Left lung (tissue), 10 donors: Measurements from ENCODE around the gene ILF2. TPM values are rescaled to one million over a fixed set of nuclear protein-coding genes. Genes with fewer than 3 reads are reported as not detected.
A peak's percentile ranks its signal among the peaks of the same experiment; 100 is the strongest.

Source experiments
- ATAC-seq: fragments of 200-7000 bp; cut with Tn5 transposase; one replicate; pipeline ENCODE4 v1.9.1; 2020; ENCODE audit warnings: moderate library complexity
- DNase-seq, 4 donors: peaks; one replicate each; pipeline ENCODE4 v3.0.0-alpha.2; 2013 to 2020
- H3K27ac ChIP-seq, 2 donors: fragments of 200-600 bp; sonication (generic) in 1 of 2; one replicate each; pipeline versions ENCODE4 v1.5.0 to v1.8.0; 2020 to 2021
- H3K27me3 ChIP-seq, 2 donors: fragments of 200-600 bp; sonication (generic) in 1 of 2; one replicate each; pipeline versions ENCODE4 v1.5.0 to v1.8.0; 2020 to 2021
- H3K36me3 ChIP-seq, 2 donors: fragments of 200-600 bp; sonication (generic) in 1 of 2; one replicate each; pipeline versions ENCODE4 v1.5.0 to v1.8.0; 2020 to 2021
- H3K4me1 ChIP-seq, 2 donors: fragments of 200-600 bp; one replicate each; pipeline ENCODE4 v1.8.0; 2021
- H3K4me3 ChIP-seq, 2 donors: fragments of 200-600 bp; sonication (generic) in 1 of 2; one replicate each; pipeline versions ENCODE4 v1.5.0 to v1.8.0; 2020 to 2021; ENCODE audit warnings: mild to moderate bottlenecking in 1 of 2
- H3K9me3 ChIP-seq, 2 donors: fragments of 200-600 bp; sonication (generic) in 1 of 2; one replicate each; pipeline versions ENCODE4 v1.5.0 to v1.8.0; 2020 to 2021
- CTCF ChIP-seq, 2 donors: fragments of 200-600 bp; sonication (generic) in 1 of 2; IDR thresholded peaks; one replicate each; pipeline versions ENCODE4 v1.5.0 to v1.8.0; 2021; ENCODE audit warnings: antibody characterized with exemption in 2 of 2
- intact Hi-C, 2 donors: fragments of 100-400 bp; cut with DNase I; formaldehyde crosslinking; loops; one replicate each; pipeline versions ENCODE4 v1.11.2 to v1.14.2; 2022
- polyA plus RNA-seq, 6 donors: library from polyadenylated mRNA; unstranded; fragments of 120-200 nt; gene quantifications; one replicate each; pipeline ENCODE4 v1.2.1, GENCODE V29; 2013; ENCODE audit not compliant: insufficient read length in 6 of 6
- total RNA-seq, 2 donors: library from RNA; stranded (reverse); fragmentation: NEBNext Ultra II Directional; extraction: Animal tissue kit (Norgen Biotek cat#: 25700); gene quantifications; one replicate each; pipeline ENCODE4 v1.2.1, GENCODE V29; 2021
- donor health status: DM: no; HTN: yes; CAD: no.
- donor health status: DM: no; HTN: no; CAD: no.

The ILF2 gene
- total and polyA plus RNA-seq, 8 donors: 104 to 295 (median 252) TPM

- H3K4me1 ChIP-seq: no peaks in the 10 kb centered on the region
- no peak for TF ChIP-seq CTCF (IDR thresholded peaks at IDR 0.05)
- no peak for DNase-seq
- intact Hi-C loops: no loop called here
- H3K4me3 ChIP-seq: no peak overlapping the region
- no peak overlapping the region for H3K27ac ChIP-seq
- no peaks in the 10 kb centered on the region for H3K27me3 ChIP-seq
- H3K36me3 ChIP-seq: no peaks in the 10 kb centered on the region
- no peak for ATAC-seq
- no peaks in the 10 kb centered on the region for H3K9me3 ChIP-seq
Measured at GRCh38 chr1:153705484-153705883, 34.7 kb upstream of the ILF2 start.

GRCh38 chr1:153699768-153700167 lies 29.0 kb upstream of the ILF2 start:
- TF ChIP-seq CTCF (IDR thresholded peaks at IDR 0.05): no peak
- H3K4me1 ChIP-seq: peaks cover 18 to 20% of the 10 kb centered on the region in 2 donors
- no peaks in the 10 kb centered on the region for H3K9me3 ChIP-seq
- DNase-seq (no peak), ATAC-seq (no peak)
- intact Hi-C loops: no loop called here
- H3K27me3 ChIP-seq: no peaks in the 10 kb centered on the region
- H3K27ac ChIP-seq: peak overlapping the region in 1 of 2 donors; percentile 80
- no peaks in the 10 kb centered on the region for H3K36me3 ChIP-seq
- H3K4me3 ChIP-seq: no peak overlapping the region

GRCh38 chr1:153698923-153699714 lies 28.3 kb upstream of the ILF2 start:
- Histone ChIP-seq H3K27ac (peak overlapping the region; percentile 80 to 88), H3K4me1 (peaks cover 18 to 20% of the 10 kb centered on the region in 2 donors), H3K27me3 (no peaks in the 10 kb centered on the region), H3K36me3 (no peaks in the 10 kb centered on the region), H3K9me3 (no peaks in the 10 kb centered on the region), H3K4me3 (no peak overlapping the region)
- intact Hi-C loops: no loop called here
- ATAC-seq (no peak), DNase-seq (no peak)
- TF ChIP-seq CTCF (IDR thresholded peaks at IDR 0.05): no peak

- no peaks in the 10 kb centered on the region for H3K27me3 ChIP-seq
- peak overlapping the region in 1 of 2 donors; percentile 21 for H3K4me3 ChIP-seq
- peaks cover 18 to 20% of the 10 kb centered on the region in 2 donors for H3K4me1 ChIP-seq
- DNase-seq: peak; percentile 10 to 82 (median 55)
- H3K27ac ChIP-seq: peak overlapping the region; percentile 80 to 88
- H3K36me3 ChIP-seq: no peaks in the 10 kb centered on the region
- no peaks in the 10 kb centered on the region for H3K9me3 ChIP-seq
- TF ChIP-seq CTCF (IDR thresholded peaks at IDR 0.05): no peak
- peak; percentile 75 for ATAC-seq
- intact Hi-C loops: no loop called here
Measured at GRCh38 chr1:153698020-153698922, 27.5 kb upstream of the ILF2 start.
